D341Med (cell line): ENCODE results near the gene TRAF3.

Experiments
- DNase-seq: peaks from one replicate; pipeline ENCODE4 v3.0.0; 2012; ENCODE audit warnings: low spot score

The TRAF3 gene

DNA sequence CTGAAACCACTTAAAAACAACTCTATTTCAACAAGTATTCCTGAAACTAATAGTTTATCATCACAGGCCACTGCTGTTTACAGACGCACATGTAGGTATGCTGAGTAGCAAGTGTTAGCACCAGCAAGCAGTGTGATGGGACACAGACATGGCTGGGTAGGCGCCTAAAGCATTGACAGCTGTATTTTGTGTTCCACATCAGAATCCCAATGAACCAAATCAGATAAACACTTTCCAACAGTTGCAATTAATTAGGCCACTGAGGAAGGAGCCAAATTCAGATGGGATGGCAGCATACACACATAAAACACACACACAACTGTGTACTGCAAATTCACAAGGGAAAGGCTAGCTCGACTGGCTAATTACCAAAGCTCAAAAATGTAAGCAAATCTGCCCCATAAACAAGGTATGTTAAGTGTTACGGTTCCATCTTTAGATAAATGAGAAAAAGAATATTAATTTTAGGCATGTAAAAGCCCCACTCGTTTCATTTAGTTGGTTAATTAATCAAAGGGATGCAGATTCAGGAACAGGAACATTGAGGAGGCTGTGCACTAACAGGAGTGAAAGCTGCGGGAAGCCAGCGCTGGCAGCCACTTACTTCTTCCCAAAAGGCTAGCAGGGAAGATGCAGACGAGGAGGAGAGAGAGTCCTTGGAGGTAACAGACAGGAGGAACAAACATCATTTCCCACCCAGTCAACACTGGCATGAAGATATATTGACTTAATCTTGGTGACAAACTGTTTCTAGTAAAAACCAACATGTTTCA is 178.6 kb downstream of the TRAF3 start:
- DNase-seq, result no peak

DNA sequence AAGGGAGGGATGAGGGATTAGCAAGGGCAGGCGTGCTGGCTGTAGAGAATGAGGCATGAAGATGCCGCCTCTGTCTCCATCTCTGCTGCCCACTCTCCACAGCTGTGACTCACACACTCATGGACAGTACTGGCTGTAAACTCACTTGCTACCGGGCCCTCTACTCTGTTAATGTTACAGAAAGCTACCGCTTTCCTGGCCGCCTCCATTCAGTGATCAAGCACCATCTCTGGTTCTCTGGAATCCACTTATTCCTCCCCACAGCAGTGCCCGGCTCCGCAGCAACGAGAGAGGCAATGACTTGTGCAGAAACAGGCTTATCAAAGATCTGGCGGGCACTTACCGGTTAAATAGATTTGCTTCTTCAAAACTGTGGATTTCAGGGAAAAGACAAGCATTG is 180.0 kb downstream of the TRAF3 start:
- DNase-seq, result no peak

DNA sequence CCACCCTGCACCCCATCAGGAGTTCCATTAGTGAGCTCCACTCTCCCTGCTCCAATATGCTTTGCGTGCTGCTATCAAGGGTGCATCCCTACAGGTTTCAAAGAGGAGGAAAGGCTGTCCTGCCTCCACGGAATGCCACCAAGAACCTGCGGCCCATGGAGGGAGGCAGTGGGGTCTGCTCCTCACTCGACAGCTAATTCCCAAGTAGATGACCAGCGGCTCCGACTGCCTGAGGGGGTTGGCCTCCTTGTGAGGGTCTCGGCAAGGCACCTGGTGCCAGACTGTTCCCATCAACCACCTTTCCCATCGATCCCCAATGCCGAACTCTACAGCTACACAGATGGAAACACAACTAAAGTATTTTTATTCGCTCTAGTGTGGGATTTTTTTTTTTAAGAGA is 181.2 kb downstream of the TRAF3 start:
- DNase-seq, result no peak
